NCI-H524 treated with DMSO at 0.1 percent for 48 hours (cell line): Measurements from ENCODE around the gene SPTAN1.
A peak's percentile ranks its signal among the peaks of the same experiment; 100 is the strongest.
"Not testable (repeated sequence)": the region's sequence is repeated elsewhere in the genome, so short reads cannot be mapped to it uniquely, and the experiment has no call there.

ENCODE experiments used
- DNase-seq: peaks from one replicate; lab custom pipeline; 2025; lab: John Stamatoyannopoulos, UW

Gene SPTAN1

DNA sequence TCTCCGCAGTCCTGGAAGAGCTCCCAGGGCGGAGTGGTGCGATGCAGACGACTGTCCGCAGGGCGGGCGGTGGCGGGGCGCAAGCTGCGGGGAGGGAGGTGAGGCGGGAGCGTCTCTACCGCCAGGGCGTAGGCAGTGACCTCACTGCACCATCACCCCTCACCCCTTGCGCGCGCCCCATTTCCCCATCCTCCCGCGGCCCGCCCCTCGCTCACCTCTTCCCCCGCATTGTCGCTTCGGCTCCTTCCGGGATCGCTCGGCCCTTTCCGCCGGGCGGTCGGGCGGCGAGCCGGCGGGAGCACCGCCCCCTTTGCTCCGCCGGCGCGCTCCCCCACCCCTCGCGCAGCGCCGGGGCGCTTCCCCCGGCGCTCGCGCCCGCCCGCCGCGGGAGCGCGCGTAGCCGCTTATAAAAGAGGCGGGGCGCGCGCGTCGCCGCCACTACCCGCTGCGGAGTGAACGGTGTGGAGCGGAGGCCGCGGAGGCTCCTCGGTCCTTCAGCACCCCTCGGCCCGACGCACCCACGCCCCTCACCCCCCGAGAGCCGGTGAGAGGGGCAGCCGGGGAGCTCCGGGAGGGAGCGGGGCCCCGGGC lies at the start of gene SPTAN1:
Gene SPTAN1, plus strand, starts transcription at position 435 of the 591 bp plus-strand sequence. CDS start 14,154 bp downstream, outside the sequence.
- peak; percentile 57 for DNase-seq

DNA sequence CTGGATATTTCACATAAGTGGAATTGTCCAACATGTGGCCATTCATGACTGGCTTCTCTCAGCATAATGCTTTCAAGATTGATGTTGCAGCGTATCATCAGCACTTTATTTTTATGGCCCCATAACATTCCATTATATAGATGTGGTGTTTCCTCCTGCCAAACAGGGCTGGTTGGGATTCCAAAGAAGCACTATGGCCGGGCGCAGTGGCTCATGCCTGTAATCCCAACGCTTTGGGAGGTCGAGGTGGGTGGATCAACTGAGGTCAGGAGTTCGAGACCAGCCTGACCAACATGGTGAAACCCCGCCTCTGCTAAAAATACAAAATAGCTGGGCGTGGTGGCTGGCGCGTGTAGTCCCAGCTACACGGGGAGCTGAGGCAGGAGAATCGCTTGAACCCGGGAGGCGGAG lies 49.0 kb upstream of the SPTAN1 start:
- not testable (repeated sequence) for DNase-seq

DNA sequence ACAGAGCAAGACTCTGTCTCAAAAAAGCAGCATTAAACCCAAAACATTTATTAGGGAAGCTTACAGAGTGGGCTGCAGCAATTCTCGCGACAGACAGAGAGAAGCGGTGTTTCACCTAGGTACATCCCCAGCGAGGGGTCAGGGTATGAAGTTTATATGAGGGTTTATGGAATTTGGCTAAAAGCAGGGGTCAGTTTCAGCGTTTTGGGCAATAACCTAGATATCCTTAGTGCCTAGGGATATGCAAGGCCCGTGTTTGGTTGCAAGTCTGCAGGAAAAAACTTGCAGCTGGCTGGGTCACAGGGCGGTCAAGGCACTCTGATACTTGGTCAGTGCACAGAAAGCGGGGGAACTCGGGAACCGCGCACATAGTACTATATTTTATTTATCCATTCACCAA lies 48.5 kb upstream of the SPTAN1 start:
- no peak for DNase-seq

DNA sequence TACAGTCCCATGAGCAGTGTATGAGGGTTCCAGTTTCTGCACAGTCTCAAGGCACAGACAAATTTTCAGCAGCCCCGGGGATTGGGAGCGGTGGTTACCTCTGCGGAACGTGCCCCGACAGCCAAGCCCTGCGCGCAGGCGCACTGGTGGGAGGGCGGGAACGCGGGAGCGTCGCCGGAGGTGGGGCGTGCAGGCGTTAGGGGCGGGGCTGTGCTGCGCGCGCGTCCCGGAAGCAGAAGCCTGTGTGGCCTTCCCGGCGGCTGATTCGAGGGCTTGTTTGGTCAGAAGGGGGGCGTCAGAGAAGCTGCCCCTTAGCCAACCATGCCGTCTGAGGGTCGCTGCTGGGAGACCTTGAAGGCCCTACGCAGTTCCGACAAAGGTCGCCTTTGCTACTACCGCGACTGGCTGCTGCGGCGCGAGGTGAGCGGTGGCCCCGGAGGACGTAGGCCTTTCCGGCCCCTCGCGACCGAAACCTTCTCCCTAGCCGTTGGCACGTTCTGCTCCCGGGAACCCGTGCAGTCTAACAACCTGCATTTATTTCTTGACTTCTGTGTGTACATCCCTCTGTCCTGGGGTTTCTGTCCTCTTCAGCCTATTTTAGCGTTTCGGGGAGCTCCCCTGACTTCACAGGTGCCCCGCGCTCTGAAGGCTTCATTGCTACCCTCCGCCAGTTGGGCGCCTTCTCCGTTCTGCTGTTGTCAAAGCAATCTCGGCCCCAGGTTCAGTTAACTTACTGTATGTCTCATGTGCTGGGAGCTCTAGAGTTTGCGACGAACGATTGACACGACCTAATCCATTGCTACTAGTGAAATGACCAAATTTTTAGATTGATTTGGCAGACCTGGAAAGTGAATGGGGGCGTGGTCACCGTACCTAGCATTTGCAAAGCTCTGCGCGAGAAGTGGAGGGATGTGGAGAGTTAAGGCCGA lies 47.6 kb upstream of the SPTAN1 start, which contains the start of gene GLE1:
Gene GLE1, plus strand, starts transcription at position 235 of the 929 bp plus-strand sequence. Its CDS starts 87 bp downstream, at position 322.
- peak; percentile 57 for DNase-seq

DNA sequence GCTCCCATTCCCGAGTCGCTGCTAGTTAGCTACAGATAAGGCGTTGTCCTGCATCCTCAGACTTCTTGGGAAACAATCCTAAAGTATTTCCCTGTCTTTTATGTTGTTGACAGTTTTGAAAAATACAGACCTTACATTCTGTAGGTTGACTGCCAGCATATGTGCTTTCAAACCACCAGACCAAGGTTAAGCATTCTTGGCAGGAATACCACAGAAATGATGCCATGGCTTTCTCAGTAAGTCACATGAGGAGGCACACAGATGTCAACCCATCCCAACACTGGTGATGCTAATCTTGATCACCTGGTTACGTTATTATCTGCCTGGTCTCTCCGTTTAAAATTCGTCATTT lies 47.0 kb upstream of the SPTAN1 start:
- no peak for DNase-seq

DNA sequence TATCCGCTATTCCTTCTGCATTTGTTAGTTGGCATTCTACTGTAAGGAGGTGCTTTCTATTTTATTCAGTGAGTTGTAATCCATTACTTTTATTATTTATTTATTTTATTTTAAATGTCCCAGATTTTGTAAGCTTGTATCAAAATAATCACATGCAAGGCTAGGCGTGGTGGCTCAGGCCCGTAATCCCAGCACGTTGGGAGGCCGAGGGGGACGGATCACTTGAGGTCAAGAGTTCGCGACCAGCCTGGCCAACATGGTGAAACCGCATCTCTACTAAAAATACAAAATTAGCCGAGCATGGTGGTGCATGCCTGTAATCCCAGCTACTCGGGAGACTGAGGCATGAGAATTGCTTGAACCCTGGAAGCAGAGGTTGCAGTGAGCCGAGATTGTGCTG lies 46.5 kb upstream of the SPTAN1 start:
- not testable (repeated sequence) for DNase-seq

DNA sequence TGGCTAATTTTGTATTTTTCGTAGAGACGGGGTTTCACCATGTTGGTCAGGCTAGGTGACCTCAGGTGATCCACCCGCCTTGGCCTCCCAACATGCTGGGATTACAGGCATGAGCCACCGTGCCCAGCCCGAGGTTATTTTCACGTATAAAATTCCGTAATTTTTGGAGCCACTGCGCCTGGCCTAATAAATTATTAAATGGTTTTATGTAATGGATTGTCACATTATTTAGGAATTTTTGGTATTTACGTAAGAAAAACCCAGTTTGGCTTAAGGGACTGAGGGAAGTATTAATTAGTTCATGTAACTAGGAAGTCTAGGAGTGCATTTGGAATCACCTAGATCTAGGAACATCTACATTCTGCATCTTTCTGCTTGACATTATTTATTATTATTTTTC lies 39.6 kb upstream of the SPTAN1 start:
- no peak for DNase-seq

DNA sequence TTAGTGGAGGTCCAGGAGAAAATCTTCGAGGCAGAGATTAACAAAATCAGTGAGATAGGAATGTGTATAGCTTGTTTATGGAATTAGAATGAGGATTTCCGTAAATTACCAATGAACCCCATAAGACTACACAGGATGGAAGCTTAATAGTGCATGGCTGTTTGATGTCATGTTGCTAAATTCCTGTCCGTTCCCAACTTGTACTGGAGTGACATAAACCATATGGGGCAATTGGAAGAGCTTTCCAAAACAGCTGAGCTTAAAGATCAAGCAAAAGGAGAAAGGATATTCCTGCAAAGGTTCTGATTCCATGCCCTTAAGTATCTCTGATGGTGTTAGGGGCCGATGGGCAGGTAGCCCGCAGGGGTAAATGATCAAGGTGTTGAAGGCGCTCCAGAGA lies 30.4 kb upstream of the SPTAN1 start:
- DNase-seq: no peak

DNA sequence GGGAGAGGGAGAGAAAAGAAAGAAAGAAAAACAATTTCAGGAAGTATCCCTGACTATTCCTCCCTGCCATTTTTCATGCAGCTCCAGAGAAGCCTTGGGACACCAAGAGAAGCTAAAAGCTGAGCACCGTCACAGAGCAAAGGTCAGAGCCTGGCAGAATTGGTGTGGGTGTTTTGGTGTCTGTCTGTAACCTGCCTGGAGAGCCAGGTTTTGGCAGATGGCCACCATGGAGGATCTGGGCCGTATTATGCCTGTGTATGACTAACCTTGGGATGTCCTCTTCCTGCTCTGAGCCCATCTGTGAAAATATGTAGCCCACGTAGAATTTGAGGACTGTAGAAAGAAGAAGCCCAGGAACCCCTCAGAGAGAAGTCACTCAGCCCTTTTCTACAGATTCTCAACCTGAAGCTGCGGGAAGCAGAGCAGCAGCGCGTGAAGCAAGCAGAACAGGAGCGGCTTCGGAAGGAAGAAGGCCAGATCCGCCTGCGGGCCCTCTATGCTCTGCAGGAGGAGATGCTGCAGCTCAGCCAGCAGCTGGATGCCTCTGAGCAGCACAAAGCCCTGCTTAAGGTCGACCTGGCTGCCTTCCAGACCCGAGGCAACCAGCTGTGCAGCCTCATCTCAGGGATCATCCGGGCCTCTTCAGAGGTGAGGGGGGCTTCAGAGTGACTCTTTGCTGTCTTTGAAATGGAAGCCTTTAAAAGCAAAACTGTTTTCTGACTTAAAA lies 29.0 kb upstream of the SPTAN1 start:
- DNase-seq: peak; percentile 73

DNA sequence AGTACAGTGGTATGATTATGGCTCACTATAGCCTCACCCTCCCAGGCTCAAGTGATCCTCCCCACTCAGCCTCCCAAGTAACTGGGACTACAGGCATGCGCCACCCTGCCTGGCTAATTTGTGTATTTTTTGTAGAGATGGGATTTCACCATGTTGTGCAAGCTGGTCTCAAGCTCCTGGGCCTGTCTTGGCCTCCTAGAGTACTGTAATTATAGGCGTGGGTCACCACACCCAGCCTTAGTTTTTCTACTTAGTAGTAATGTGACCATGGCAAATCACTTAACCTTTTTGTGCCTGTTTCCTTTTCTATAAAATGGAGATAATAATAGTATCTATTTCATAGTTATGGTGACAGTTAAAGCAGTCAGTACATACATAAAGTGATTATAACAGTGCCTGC lies 25.7 kb upstream of the SPTAN1 start:
- no peak for DNase-seq

DNA sequence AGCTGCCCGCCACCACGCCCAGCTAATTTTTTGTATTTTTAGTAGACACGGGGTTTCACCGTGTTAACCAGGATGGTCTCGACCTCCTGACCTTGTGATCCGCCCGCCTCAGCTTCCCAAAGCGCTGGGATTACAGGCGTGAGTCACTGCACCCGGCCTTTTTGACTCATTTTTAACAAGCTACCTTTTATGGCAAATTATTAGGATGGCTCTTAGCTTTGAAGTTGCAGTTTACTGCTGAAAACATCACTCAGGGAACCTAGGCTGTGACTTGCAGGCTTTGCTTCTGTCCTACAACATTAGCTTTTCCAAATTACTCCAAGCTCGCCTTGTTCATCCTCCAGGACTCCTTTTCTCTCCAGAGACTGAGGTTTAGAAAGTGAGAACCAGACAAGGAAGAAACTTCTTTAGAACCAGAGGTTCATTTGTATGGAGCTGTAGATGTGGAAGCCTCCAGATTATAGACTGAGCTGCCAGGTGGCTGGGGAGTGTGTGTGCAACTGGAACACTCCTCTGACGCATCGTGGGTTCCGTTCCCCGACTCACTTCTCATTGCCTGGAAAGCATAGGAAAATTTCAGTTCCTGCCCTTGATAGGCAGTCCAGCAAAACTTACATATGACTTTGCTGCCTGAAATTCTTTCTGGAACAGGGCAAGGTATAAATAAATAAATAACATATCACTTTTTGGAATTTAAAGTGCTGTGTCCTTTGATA lies 23.8 kb upstream of the SPTAN1 start:
- no peak for DNase-seq

DNA sequence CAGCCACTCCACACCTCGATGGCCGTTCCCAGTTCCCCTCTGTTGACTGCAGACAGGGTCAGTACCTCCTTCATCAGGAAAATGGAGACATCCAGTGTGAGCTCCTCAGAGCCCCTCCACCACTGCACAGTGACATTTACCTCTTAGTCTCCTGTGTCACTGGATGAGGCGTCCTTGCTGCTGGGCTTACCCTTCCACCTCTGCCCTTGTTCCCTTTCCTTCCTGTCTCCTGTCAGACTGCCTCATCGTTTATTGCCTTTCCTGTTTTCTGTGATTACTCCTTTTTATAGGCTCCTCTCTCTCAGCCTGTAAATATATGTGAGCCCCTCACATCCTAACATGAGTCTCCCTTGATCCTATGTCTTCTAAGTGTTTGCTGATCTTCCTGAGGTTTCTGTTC lies 23.2 kb upstream of the SPTAN1 start:
- DNase-seq: no peak

DNA sequence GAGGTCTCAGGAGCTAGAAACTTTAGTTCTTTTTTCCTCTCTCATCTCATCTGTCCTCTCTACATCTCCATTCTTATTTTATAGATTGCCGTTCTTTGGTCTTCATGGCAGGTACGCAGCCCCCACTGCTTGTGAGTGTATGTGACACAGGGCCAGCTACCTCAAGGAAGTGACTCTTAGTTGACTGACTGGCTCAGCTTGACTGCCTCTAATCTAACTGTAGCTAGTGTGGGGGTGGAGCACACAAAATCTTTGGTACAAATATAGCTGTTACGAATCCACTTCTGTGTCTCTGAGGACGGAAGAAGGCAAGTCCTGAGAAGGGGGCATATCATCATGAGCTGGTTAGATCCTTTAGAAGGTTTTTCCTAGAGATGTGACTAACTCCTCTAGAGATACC lies 19.8 kb upstream of the SPTAN1 start:
- DNase-seq: no peak

DNA sequence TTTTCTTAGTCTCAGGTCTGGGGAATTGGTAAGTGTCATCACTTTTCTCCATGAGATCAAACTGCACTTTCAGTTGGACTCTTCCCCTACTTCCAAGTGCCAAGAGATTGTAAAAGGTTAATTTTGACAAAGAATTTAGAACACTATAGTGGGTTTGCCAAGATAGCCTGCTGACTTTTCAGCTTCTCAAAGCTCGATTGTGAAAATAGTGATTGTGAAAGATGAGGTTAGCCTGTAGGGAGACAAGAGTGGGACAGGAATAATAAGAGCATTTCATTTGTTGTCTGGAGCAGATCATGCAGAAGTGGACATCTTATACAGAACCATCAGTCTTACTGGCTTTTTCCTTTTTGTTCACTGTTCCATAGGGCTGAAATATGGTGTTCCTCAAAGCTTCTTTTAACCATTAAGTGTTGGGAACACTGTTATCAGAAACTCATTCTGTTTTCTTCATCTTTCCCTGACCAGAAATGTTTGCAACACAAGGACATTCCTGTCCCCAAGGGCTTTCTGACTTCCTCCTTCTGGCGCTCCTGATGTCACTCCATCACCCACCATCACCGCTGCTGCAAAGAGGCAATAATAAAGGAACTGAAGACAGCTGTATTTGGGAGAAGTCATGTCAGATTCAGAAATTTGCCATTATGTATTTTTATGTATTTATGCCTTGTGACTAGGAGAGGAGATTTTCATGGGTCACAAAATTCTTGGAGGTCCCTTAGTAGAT lies 11.6 kb upstream of the SPTAN1 start:
- no peak for DNase-seq

DNA sequence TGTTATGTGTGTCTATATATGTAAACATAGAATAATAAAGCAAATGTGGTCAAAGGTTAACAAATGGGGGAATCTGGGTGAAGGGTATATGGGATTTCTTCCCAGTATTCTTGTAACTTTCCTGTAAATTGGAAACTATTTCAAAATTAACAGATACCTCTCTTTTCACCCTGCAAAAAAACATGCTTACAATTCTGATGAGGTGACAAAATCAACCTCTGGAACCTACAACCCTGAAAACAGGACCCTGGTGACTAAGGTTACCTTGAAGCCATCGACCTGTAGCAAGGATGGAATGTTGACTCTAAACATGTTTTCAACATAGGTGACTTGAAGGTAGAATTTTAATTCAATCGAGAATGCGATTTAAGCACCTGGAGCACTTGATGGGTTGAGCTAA lies 5.9 kb upstream of the SPTAN1 start:
- DNase-seq: no peak

DNA sequence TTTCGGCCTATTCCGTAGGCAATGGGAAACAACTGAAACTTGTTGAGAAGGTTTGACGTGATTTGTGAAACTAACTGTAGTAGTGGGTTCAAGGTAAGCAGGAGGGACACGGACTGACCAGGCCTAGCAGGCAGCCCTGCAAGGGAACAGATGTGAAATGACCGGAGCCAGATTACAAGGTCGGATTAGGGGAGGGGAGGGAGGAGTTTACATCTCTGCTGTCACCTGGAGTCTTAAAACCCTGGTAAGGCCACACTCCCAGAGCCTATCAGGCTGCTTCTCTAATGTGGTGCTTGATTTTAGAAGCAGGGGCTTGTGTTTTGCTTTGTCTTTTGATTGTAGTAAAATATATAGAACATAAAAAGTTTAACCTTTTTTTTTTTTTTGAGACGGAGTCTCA lies 3.5 kb upstream of the SPTAN1 start:
- no peak for DNase-seq

DNA sequence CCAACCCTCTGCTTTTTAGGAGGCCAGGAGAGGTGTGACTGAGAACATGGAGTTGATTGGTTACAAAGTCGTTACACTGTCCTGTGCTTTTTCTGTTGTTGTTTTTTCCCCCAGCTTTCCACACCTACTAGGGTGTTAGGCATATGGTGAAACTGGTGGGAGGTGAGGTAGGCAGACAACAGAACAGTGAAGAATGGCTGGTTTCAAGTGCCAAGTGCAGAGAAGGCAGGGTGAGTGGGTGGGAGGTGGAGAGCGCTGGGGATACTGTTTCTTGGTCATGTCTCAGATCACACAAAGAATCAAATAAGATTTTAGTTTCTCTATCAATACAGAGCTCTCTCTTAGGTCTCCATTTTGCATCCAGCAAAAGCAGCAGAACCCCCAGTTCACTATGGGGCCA lies 2.2 kb upstream of the SPTAN1 start:
- DNase-seq: no peak

DNA sequence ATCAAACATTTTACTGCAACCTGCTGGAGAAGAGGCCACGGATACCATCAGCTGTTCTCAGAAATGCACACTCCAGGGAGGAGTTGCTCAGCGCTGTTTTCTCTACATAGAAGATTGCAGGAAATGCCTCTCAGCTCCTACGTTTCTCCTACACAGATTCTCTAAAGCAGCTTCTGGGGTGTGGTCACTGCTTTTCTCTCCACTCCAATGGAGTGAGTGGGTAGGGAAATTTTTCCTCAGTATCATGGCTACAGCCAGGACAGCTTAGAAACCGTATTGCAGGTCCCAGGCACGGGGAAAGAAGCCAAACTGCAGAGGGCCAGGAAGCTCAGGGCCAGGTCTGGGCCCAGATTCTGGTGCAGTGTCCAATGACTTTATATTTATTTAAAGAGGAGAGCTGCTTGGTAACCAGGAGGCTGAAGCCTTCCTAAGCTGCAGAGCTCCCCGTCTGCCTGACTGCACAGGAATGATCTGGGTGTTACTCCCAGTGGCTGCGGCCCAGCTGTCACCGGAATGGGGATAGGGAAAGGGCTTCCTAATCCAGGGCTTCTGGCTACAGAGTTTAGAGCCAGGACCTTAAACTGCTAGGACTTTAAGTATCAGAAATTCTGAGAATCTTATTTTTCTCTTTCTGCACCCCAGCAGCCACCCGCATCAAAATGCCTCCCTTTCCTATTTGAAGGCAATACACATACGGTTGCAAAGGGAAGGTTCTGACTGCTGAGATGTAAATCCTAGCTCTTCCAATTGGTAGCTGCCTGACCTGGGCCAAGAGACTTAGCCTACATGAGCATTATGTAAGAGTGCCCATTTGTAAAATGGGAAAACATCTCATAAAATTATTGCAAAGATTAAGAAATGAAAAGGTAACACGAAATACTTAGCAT lies 1.4 kb upstream of the SPTAN1 start:
- DNase-seq: peak; percentile 37

DNA sequence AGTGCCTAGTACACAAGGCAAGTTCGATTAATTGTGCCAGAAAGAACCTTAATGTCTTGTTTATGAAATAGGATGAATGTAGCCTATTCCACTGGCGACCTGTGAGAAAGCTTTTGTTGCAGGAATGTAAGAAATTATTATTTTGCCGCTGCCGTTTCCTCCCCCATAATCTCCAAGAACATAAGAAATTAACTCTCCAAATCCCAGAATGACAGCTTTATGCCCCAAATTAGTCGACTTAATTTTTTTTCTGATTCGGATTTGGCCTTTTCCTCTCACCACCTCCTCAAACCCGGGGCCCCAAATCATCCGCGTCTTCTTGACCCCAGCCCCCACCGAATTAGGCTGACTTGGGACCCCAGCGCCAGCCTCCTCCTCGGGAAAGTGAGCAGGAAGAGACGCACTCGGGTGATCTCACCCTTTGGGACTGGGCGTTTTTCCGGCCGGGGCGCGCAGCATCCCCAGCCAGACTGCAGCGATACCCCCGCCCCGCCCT lies 682 bp upstream of the SPTAN1 start:
- no peak for DNase-seq

DNA sequence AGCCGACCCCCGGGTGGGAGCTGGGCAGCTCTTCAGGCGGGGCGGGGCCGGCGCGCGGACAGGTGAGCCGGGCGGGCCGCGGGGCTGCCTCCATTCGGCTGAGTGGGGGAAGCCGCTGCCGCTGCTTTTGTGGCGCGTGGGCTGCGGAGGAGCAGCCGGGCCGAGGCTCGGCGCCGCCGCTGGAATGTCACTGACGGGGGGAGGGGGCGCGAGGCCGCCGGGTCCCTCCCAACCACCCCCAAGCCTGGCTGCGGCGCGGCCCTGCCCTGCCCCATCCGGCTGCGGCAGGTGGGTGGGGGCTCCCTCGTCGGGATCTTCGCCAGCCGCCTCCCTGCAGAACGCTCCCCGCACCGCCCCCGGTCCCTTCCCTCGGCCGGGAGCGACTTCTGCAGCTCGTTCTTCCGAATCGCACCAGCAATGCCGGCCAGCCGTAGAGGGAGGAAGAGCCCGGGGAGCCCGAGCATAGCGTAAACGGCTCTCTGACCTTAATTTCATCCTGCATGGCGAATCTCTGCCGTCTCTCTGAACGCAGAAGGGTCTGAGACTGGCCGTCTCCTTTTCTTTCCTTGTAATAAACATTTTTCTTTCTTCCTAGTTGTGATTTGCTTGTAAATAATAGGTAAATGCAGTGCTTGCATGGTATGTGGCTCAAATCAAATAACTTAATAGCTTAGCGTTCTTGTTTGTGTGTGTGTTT lies 505 bp downstream of the SPTAN1 start:
- DNase-seq: no peak
